Activated gamma-delta T cell (primary cell): ENCODE results near the gene CFAP46.
"Not testable (repeated sequence)": the region's sequence is repeated elsewhere in the genome, so short reads cannot be mapped to it uniquely, and the experiment has no call there.

ENCODE experiments used
- DNase-seq: peaks from one replicate; lab custom pipeline; 2025; lab: John Stamatoyannopoulos, UW

CFAP46 gene

GRCh38 chr10:132845041-132845551 is 97.3 kb downstream of the CFAP46 start:
- no peak for DNase-seq

GRCh38 chr10:132844069-132844809 is 98.1 kb downstream of the CFAP46 start:
- no peak for DNase-seq

GRCh38 chr10:132843276-132843675 is 99.1 kb downstream of the CFAP46 start:
- not testable (repeated sequence) for DNase-seq

DNA sequence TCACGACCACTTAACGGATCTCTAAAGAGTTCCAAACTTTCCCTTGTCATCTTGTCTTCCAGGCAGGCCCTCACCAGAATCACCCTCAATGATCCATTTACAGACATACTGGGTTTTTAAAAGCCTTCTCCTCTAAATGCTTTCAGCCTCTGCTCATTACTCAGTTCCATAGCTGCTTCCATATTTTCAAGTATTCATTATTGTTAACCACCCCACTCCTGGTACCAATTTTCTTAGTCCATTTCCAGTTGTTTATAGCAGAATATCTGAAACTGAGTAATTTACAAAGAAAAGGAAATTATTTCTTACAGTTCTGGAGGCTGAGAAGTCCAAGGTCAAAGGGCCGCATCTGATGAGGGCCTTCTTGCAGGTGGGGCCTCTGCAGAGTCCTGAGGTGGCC is 100.0 kb downstream of the CFAP46 start:
- DNase-seq = no peak

- no peak for DNase-seq
Observed at GRCh38 chr10:132841615-132841975, 100.8 kb downstream of the CFAP46 start.

- DNase-seq = no peak
Observed at GRCh38 chr10:132840698-132841614, 101.4 kb downstream of the CFAP46 start.

DNA sequence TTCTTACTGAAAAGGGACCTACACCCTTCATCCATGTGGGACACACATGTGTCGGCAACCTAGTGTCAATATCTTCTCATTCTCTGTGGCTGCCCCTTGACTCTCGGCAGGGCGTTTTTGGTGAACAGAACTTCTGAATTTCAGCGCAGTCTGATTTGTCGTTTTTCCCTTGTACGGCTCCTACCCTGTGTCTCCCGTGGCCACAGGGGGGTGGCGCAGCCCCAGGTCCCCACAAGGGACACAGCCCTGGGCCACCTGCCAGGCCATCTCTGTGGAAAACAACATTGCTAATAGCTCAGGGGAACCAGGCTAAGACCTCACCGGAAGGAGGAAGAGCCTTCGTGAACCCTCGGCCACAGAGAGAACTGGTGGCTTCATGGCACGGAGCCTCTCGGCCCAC is 103.3 kb downstream of the CFAP46 start:
- DNase-seq = no peak

- DNase-seq = no peak
Observed at GRCh38 chr10:132838346-132838970, 103.9 kb downstream of the CFAP46 start.

DNA sequence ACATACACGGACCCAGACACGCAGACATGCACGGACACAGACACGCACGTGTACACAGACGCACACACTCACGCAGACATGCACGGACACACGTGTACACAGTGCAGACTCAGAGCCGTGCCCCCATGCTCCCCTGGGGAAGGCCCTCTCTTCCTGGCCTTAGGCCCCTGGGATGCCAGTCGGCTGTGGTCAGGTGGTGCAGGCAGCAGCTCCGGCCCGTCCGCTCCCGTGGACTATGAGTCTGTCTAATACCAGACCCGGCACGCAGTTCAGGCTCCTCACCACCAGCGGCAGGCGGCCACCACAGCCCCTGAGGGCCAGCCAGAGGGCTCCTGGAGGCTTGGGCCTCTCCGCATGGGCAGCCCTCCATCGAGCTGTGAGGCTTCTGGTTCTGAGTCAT is 104.5 kb downstream of the CFAP46 start:
- DNase-seq = no peak

DNA sequence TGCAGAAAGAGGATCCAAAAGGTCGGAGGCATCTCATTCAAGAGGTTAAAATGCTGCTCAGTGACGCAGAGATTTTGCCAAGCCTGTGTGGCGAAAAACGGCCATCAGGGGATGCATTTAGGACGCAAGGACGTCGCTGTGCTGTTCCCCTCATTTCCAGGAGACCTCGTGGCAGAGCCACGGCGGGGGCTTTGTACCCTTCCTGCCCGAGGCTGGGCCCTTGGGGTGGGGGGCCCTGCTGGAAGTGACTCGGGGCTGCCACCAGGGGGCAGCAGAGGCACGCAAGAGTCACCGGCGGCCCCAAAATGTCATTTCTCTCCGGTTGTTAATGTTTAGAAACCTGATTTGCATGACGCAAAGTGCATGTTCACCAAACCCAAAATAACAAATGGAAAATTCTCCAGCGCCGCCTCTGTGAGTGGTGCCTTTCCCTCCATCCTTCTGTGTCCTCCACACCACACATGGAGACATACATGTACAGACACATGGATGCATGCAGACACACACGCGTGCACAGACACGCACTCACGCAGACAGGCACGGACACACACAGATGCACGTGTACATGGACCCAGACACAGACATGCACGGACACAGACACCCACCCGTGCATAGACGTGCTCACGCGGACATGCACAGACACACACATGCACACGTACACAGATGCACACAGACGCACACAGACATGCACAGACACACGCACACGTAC is 105.4 kb downstream of the CFAP46 start:
- DNase-seq = no peak

DNA sequence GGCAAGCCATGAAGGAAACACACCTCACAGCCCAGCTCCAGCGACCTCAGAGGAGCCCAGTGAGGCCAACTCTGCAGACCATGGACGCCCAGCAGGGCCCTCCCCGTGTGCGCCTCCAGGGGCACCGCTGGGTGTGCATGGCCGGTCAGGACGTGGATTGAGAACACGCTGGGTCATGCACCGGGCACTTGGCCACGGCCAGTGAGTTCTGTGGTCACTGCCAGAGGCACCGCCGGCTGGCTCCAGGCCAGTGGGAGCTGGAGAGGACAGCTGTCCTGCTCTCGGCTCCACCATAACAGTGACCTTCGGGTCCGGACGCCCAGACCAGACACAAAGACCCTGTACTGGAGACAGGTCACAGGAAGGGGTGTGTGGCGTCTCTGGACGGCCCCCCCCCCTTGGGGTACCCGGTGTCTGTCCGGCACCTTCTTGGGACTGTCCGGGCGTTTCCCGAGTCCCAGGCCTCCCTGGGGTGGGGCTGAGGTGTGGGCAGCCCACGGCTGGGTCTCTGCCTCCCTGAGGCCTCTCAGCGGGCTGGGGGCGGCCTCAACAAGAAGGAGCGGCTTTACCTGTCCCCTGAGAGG is 106.0 kb downstream of the CFAP46 start:
- DNase-seq = no peak

GRCh38 chr10:132835848-132836233 is 106.5 kb downstream of the CFAP46 start:
- no peak for DNase-seq

DNA sequence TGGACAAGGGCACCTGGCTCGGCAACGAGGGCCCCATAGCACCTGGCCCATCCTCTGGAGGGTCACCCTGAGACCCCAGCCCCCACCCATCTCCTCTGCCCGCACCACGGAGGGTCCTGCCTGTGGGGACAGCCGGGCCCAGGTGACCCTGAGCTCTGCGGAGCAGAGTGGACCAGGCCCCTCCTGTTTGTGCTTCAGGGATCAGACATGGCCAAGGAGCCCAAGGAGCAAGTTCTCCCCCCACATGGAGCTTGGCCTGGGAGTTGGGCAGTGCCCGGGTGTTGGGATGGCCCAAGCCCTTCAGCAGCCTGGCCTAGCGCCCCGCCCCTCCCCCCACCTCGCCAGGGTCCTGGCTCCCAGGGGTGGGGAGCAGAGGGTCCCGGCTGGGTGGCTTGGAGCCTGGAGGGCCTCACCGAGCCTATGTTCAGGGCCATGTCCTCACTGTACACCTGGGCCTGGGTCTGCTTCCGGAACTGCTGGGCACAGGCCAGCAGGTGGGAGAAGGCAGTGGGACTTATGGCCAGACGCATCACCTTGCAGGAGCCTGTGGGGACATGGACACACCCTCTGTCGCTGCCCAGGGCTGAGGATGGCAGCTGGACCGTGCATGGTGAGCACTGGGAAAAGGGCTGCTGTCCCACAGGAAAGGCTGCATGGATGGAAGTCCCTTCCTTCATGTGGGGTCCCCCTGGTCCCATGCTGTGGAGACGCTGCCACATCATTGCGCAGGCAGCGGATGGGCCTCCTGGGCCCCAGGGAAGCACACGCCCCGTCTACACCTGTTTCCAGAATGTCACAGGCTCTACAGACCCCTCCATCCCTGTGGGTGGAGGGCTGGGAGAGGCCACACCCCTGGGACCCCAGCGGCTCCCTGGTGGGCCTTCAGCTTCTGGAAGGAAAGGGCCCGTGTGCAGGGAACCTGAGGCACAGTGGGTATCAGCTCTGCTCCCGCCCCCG is 107.2 kb downstream of the CFAP46 start:
- no peak for DNase-seq

GRCh38 chr10:132834311-132834761 is 108.0 kb downstream of the CFAP46 start:
- DNase-seq = no peak

DNA sequence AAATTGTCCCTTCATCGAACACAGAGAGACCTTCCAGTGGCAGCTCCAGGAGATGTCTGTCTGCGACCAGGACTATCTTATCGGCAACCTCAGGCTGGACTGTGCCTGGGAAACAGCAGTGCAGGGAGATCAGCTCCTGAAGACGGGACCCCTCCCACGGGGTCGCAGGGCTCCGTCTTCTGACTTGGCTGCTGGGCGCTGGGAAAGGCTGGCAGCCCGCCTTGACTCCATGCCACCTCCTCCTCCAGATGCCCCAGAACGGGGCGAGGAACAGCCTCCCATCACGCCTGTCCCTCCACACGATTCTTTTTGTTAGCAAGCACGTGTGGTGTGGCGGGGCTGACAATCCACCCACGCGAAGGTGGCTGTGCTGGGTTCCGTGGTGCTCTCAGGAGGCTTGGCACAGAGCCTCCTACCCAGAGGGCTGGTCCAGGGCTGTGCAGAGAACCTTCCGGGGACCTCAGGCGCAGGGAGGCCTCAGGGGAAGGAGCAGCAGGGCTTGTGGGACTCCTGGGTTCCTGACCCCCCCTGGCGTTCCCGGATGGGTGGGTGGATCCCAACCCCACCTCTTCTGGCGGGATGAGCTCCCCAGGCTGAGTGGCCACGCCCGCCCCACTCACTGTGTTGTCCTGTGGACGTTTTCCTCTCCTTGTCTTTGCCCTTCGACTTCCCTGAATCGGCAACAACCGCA is 108.8 kb downstream of the CFAP46 start:
- no peak for DNase-seq

DNA sequence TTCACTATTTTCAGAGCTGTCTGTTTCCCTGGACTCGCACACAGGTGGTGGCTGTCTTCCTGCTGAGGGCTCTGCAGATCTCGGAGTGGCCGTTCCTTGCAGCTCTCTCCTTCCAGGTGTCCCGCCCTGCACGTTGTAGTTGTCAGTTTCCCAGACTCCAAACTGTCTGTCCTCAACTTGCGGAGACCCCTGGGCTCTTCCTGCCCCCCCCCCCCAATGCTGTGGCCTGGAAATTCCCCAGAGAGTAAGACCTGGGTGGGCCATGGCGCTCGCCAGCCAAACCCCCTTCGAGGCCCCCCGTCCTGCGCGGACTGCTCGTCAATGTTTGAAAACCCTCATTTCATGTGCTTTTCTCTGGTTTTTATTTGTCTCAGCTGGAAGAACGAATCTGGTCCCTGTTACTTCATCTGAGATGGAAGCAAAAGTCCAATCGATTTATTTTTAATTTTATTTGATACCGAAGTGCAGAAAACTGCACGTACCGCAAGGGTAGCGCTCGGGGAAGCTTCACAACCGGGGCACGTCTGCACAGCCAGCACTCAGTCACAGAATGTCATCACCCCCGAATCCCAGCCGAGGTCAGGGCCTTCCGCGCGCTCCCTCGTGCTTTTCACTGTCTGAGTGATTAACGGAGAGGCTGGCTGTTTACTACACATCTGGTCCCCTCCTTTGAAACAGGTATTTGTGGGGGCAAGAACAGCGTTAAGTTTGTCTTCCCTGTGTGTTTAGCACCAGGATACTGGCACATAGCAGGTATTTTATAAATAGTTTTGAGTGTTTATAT is 110.0 kb downstream of the CFAP46 start:
- DNase-seq = no peak

DNA sequence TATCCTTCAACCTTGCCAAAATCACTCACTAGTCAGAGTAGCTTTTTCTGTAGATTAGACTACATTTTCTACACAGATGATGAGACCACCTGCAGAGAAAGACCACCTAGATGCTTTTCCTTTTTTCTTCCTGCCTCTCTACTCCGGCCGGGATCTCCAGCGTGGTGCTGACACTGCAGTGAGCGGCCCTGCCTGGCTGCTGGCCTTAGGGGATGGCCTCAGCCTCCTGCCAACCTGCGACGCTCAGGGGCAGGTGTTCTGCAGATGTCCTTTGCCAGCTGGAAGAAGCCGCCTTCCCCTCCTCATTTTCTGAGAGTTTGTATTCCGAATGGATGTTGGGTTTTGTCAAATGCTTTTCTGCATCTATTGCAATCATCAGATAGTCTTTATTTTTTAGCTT is 113.0 kb downstream of the CFAP46 start:
- no peak for DNase-seq

DNA sequence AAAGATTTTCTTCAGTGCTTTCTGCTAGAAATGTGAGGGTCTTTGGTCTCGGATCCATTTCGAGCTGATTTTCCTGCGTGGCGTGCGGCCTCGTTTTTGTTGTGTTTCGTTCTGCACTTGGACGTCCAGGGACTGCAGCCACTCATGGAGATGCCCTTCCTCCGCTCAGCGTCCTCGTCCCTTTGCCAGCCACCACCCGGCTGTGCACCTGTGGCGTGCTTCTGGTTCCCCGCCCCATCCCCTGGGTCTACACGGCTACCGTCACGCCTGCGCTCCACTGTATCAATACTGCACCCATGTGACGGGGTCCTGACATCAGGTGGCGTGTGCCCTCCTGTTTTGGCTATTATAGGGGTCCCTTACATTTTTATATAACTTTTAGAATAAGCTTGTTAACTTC is 113.7 kb downstream of the CFAP46 start:
- no peak for DNase-seq
